CD4-positive, alpha-beta T cell treated with Interferon gamma for 1 hour (primary cell): ENCODE data around the gene CDK7.

Source experiments
- DNase-seq: peaks from one replicate; pipeline ENCODE4 v3.0.0-alpha.2; 2020

The CDK7 gene

DNA sequence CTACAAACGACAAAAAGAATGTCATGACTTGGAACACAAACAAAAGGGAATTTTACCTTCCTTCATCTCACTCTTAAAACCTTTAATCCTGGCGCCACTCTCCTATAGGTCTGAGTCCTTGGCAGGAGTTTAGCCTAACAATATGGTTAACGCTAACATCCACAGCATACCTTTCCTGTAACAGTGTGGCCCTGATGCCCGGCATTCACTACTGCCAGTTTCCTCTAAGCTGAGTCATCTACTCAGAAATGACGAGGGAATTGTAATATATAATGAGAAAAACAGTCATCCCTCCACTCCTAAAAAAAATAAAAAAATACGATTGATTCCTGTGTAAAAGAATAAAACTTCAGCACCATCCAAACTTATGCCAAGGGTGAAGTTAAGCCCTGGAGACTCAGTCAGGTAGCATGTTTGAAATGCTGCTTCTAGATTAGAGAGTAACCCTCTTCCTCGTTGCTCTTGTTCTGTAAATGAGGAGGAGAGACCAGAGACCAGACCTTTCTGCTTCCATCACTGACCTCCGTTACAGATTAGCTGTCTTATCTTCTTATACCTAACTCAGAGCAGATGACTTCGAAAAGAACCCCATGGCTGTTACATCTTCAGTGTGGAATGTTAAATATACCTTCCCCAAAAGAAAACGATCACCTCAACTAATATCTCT is 60.5 kb downstream of the CDK7 start:
- DNase-seq = no peak

DNA sequence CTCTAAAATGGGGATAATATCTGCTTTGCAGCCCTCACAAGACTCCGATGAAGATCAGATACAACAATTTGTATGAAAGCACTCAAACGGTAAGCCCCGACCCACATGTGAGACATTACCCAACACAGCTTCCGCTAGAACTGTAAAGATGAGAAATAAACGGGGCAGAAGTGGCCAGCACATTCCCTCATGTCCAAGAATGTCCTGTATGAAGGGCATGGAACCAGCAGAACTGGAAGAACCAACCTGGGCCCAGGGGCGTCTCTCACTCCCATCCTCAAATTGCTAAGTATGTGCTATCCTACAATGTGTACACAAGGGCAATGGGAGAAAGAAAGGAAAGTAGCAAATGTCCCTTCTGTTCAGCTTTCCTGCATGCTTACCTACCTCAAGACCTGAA is 64.9 kb downstream of the CDK7 start:
- DNase-seq = no peak

DNA sequence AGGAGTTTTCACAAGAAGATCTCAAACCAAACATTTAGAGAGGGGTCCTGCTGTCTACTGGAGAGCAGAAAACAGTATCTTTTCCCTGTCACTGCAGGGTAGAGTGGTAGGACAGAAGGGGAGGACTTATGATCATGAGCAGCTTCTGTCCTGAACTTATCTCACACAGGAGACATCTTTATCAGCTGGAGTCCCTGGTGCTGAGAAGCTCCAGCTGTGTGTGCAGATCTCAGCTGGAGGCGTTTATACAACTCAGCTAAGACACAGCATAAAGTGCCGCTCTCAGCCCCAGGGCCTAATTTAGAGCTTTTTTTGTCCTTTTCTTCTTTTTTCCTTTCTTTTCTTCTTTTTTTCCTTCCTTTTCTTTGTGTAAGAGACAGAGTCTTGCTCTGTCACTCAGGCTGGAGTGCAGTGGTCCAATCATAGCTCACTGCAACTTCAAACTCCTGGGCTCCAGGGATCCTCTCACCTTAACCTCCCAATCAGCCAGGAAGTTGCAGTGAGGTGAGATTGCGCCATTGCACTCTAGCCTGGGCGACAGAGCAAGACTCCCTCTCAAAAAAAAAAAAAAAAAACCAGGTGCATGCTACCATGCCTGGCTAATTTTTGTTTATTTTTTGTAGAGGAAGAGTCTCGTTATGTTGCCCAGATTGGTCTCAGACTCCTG is 66.0 kb downstream of the CDK7 start:
- DNase-seq = no peak

DNA sequence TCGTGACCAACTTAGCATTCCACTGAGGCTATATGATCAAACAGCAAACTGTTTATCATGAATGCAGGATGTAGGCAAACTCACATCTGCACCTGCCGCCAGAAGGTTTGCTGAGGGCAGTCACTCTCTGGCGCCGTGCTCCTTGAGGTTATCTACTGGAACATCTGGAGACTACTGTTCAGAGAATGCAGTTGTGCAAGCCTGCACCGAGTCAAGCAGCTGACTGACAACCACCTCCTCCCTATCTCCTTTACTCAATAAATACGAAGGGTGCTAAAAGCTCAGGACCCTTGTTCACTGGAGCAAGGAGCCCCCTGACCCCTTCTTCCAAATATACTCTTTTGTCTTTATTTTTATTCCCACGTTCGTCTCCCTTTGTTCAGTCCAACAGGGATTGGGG is 70.8 kb downstream of the CDK7 start:
- DNase-seq = no peak

DNA sequence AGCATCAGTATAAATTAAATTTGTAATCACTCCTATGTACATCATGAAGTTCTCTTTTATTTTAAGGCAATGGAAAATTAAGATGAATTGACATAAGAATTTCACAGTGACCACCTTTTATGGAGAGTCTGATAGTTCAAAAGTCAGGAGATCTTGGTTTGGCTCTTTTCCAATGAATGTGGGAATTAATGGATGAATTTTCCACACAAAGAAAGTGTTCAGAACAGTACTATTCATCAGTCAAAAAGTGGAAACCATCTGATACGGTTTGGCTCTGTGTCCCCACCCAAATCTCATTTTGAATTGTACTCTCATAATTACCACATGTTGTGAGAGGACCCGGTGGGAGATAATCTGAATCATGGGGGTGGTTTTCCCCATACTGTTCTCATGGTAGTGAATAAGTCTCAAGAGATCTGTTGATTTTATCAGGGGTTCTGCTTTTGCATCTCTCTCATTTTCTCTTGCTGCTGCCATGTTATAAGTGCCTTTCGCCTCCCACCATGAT is 73.4 kb downstream of the CDK7 start:
- no peak for DNase-seq

DNA sequence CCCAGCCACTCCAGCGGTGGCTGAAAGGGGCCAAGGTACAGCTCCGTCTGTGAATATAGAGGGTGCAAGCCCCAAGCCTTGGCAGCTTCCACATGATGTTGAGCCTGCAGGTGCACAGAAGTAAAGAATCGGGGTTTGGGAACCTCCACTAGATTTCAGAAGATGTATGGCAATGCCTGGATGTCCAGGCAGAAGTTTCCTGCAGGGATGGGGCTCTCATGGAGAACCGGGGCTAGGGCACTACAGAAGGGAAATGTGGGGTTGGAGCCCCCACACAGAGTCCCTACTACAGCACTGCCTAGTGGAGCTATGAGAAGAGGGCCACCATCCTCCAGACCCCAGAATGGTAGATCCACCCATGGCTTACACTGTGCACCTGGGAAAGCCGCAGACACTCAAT is 74.7 kb downstream of the CDK7 start:
- DNase-seq = no peak

DNA sequence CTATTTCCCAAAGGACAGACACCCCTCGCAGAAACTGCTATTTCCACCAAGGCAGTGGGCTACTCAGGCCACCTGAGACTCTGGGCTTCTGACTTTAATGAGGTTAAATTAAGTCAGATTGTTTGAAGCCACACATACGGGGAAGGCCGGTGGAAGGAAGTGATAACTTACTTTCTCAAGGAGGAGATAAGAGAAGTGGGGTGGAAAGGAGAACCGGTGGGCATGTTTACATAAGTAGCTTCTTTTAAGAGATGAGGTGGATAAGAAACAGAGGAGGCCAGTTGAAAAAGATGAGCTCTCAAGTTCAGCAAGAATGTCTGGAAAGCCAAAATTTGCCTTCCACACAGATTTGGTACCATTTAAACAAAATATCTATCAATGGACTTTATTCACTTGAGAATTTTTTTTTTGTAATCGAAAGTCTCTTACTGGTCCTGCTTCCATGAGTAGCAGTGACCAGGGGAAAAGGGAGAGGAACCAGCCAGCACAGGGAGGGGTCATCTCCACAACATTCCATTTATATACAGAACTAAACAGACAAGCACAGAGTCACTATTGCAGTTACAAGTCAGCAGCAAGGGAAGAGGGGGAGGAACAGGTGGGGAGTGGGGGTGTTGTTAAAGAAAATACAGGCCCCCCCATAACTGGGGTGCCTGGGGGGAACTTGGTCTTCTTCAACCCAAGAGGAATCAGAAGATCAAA is 77.9 kb downstream of the CDK7 start:
- no peak for DNase-seq

DNA sequence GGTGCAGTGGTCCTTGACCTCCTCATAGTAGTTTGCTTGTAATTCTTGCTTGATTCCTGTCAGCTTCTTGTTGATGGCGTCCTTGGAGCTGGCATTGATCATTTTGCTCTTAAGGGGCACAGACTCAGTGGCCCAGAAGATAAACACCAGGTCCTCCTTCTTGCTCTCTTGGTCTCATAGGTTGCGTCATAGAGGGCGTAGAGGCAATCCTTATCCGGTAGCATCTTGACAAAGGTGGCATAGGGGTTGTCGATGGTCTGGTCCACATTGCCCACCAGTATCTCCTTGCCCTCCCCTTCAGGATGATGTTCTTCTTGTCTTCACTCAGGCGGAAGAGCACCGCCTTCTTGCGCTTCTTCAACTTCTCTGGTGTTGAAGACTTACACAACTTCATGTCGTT is 78.7 kb downstream of the CDK7 start:
- no peak for DNase-seq

DNA sequence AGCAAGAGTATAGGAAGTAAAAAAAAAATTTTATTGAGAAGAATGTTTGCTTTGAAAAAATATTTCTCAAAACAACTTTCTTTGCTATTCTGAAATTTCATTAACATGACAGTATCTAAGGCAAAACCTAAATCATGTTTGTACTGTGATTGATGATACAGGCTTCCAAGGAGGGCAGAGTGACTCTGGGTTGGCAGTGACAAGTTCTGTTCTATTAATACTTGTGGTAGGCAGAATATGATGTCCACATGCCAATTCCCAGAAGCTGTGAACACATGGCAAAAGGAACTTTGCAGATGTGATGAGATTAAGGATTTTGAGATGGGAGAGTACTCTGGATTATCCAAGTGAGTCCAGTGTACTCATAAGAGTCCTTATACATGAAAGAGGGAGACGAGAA is 81.3 kb downstream of the CDK7 start:
- no peak for DNase-seq

DNA sequence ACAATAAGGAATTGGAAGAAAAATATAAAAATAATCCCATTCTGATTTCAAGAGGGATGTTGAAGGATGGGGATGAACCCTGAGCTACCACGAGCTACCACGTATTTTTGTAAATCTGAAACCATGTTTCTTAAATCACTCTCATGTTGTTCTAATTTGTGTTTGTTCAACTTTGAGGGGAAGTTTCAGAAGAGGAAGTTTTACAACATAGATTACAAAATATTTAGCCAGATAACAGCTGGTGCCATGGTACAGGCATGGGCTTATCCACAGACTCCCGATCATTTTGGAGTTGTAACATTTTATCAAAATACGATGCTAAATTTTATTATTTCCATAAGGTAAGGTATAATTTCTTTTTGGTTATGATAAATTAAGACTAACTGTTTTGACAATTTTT is 82.7 kb downstream of the CDK7 start:
- DNase-seq = no peak

DNA sequence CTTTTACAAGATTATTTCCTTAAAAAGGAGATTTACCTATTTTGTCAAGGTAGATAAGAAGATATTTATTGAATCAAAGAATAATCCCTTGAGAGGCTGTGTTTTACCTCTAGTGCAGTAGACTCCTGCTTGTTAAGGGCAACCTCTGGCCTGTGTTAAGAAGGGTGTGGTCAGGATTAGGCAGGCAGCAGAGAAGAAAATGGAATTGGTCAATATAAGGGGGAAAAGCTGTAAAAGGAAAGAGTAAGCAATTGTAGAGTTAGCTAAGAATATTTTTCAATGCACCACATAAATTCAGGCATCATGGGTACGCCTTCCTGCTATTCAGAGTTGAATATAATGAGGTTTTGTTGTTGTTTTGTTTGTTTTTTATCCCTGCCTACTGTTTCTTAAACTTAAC is 91.7 kb downstream of the CDK7 start:
- DNase-seq = no peak
